EL (cell line): Measurements from ENCODE around the gene KDM4C.

ENCODE experiments used
- DNase-seq: peaks from one replicate; pipeline ENCODE4 v3.0.0-alpha.2; 2016

KDM4C gene

GRCh38 chr9:6870650-6871477 lies 113.1 kb downstream of the KDM4C start:
- no peak for DNase-seq

DNA sequence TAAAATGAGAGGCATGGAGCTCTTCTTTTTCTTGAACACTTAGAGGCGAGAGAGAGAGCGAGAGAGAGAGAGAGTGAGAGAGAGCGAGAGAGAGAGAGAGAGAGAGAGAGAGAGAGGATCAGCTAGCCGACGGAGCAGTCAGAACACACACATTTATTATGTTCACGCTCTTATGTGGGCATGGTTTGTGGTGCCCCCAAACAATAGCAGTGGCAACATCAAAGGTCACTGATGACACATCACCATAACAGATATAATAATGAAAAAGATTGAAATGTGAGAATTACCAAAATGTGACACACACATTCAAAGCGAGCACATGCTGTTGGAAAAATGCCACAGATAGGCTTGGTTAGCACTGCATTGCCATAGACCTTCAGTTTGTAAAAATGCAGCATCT lies 116.1 kb downstream of the KDM4C start:
- DNase-seq = no peak

GRCh38 chr9:6876195-6876894 lies 118.6 kb downstream of the KDM4C start:
- DNase-seq = no peak

DNA sequence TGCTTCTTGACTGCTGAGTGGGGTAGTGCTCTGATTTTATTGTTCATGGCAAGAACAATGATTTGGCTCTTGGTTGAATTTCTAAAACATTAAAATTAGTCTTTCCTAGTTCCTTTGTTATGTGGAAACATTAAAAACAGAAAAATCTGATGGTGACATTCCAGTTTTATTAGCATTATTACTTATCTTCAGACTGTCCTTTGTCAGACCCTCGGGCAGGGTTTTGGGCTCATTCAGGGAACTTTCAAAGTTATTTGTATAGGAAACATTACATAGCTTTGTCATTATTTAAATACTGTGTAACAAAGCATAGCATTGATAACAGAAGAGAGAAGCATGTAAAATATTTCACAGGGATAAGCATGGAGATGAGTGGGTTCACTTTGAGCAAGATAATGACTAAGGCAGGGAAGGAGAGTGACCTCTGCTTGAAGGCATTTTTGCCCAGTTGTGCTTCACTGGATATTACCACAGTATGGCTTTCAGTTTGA lies 119.9 kb downstream of the KDM4C start:
- peak; percentile 77 for DNase-seq

- DNase-seq = no peak
Measured at GRCh38 chr9:6880626-6881025, 122.9 kb downstream of the KDM4C start.

- DNase-seq = no peak
Measured at GRCh38 chr9:6884101-6884500, 126.3 kb downstream of the KDM4C start.

DNA sequence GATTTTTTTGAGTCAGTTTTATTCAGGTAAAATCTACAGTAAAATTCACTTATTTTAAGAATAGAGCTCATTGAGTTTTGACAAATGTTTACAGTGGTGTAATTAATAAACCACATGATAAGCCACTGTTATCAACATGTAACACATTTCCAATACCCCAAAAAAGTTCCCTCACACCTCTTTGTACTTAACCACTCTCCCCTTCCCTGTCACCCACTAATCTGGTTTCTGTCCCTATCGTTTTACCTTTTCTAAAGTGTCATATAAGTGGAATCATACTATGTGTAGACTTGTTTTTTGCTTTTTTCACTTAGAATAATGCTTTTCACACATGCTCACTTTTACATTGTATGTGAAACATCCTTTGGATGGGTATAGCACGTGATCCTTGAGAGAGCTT lies 127.2 kb downstream of the KDM4C start:
- DNase-seq = no peak

DNA sequence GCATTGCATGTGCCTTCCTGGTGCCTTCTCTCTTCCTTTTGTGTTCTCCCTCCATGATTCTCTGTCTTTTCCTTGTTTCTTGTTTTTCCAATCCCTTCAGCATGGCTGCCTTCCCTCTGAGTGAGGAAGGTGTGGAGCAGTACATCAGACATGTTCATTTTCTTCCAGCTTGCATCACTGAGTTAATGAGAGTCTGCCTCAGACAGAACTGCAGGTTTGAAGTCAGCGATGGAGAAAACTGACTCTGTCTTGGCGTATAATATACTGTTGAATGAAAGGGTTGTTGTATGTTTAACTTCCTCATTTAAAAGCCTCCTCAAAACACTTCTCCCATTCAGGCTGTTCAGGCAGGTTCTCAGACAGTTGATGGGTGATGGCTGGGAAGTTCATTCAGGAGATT lies 129.3 kb downstream of the KDM4C start:
- no peak for DNase-seq

GRCh38 chr9:6889868-6890267 lies 132.1 kb downstream of the KDM4C start:
- no peak for DNase-seq

- no peak for DNase-seq
Measured at GRCh38 chr9:6893350-6894131, 135.8 kb downstream of the KDM4C start.

DNA sequence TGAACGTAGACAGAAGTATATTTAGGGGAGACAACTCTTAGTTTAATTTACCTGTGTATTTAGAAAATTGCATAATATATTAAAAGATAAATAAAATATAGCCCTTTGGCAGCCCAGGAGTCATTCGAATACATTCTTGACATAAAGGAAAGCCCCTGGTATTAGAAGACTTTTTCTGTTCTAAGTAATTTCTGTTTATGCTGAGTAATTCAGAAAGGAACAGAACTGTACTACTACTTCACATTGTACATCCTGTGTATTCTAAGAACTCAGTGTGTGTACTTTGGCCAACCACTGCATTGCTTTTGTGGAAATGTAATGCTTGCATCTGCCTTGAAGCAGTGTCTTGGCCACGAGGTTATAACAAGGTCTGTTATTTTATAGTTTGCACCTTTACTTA lies 136.4 kb downstream of the KDM4C start:
- DNase-seq = no peak

DNA sequence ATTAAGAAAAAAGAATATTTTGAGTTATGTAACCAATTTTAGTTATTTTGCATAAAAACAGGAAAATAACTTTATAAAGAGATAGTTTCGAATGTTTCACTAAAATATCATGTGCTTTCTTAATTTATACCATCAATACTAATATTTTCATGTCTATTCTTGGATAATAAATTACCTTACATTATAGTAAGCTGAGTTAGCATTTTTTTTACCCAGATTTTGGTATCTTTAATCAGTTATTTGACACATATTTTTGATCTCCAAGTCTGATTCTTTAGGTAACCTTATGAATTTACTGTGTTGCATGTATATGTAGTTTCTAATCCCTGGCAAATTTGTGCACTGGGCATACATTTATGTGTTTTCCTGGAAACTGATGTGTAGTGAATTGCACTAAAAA lies 138.0 kb downstream of the KDM4C start:
- DNase-seq = no peak

DNA sequence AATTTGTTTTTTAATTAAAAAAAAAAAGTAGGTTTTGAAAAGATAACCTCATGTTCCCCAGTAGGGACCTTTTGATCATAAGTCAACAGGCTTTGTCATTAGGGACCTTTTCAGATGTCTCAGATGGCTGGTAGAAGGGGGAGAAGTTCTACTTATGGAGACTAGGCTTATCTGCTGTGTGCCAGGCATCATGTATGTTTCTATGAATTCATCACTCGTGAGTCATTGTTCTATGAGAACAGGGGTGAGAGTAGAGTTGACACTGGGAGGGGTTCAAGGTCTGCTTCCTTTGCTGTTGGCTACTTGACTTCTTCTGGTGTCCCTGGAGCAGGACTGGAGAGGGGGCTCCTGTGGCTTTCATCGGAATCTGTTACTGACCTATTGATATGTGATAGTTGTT lies 138.8 kb downstream of the KDM4C start:
- peak; percentile 36 for DNase-seq

- no peak for DNase-seq
Measured at GRCh38 chr9:6897207-6897822, 139.5 kb downstream of the KDM4C start.

DNA sequence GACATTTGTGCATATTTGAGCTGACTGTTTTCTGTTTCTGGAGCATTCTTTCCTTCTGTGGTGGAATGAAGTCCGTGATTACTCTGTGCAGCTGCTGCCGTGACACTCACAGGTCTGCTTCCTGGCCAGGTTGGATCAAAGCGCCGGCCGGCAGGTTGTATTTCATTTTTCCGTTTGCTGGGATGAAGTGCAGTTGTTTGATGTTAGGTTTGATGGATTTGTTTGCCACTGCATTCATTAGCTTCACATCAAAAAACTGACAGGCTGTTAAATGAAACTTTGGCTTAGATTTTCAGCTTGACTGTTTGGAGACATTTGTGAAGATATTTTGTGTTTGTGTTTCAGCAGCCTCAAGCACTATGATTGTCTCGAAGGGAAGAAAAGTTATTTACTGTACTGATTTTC lies 140.1 kb downstream of the KDM4C start:
- no peak for DNase-seq

DNA sequence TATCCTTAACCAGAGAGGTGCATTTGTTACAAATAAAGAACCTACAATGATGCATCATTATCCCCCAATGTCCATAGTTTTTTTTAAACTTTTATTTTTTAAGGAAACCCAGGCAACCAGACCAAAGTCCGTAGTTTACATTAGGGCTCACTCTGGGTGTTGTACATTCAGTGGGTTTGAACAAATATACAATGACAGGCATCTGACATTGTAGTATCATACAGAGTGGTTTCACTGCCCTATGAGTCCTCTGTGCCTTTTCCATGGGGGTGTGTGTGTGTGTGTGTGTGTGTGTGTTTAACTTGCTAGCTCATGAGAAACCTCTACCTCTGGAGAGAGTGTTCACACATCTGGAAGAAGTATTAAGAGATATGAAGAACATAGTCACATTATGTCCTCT lies 141.5 kb downstream of the KDM4C start:
- no peak for DNase-seq

DNA sequence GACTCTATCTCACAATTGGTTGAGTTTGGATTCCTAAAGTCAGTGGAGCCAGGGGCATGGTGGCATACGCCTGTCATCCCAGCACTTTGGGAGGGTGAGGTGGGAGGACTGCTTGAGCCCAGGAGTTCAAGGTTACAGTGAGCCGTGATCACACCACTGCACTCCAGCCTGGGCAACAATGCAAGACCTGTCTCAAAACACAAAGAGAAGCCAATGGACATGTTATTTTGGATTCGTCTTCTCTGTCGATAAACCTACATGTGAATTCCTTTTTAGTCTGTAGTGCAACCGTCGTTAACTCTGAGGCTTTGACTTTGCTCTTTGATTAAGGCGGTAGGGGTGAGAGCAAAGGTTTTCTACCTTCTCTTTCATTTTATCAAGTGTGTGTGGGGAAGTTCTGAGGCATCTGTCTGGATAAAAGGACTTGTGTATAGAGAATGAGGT lies 142.7 kb downstream of the KDM4C start:
- no peak for DNase-seq

- no peak for DNase-seq
Measured at GRCh38 chr9:6901180-6901579, 143.4 kb downstream of the KDM4C start.

GRCh38 chr9:6902423-6902822 lies 144.7 kb downstream of the KDM4C start:
- peak; percentile 39 for DNase-seq

GRCh38 chr9:6904371-6904770 lies 146.6 kb downstream of the KDM4C start:
- no peak for DNase-seq

- DNase-seq = no peak
Measured at GRCh38 chr9:6905850-6906375, 148.1 kb downstream of the KDM4C start.

DNA sequence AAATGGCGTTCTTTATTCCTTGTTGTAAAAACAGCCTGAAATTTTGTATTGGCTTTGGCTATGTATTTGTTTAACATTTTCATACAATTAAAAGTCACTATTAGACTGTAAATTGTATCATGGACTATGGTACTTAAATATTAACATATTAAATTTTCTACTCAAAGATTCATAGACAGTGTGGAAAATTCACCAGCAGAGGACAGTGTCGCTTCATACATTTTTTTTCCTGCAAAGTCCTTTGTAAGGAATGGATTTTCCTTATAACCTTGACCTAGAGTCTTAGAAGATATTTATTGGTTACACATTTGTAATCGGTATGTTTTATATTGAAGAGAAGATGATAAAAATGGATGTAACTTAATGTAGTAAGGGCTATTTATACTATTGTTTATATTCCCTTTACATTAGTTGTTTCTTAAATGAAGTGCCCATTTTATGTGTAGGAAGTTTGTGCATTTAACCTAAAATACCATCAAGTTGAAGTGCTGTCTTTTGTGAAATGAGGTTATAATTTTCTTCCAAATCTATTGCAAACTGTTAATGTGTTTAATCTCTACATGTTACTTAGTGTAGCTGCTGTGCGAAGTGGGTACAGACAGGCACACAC lies 150.1 kb downstream of the KDM4C start:
- DNase-seq = peak; percentile 45
